Limb (tissue), 2 donors: ENCODE results near the gene CSNK2A1.
"Not testable (repeated sequence)": the region's sequence is repeated elsewhere in the genome, so short reads cannot be mapped to it uniquely, and the experiment has no call there.

ENCODE experiments used
- DNase-seq, 2 donors: peaks; one replicate each; pipeline ENCODE4 v3.0.0-alpha.2; 2016; ENCODE audit errors: extremely low spot score in 2 of 2

CSNK2A1 gene

GRCh38 chr20:460707-461106 is 82.9 kb downstream of the CSNK2A1 start:
- DNase-seq, result no peak

GRCh38 chr20:460180-460579 is 83.4 kb downstream of the CSNK2A1 start:
- DNase-seq, result no peak

GRCh38 chr20:458776-459175 is 84.8 kb downstream of the CSNK2A1 start:
- DNase-seq, result no peak

DNA sequence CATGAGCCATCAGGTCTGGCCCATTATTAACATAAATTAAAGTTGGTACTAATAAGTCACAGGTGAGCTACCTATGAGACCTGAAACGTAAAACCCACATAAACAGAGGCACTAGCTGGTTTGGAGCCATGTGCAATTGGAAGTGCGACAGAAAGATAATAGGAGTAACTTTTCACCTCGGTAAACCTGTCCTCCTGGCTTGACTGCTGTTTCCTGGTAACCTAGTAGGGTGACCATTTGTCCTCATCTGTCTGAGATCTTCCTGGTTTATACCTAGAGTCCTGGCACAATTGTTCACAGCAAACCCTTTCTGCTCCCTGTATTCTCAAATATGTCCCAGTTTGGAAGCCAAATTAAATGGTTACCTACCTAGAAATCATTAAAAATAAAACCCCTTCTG is 88.6 kb downstream of the CSNK2A1 start:
- DNase-seq, result no peak

DNA sequence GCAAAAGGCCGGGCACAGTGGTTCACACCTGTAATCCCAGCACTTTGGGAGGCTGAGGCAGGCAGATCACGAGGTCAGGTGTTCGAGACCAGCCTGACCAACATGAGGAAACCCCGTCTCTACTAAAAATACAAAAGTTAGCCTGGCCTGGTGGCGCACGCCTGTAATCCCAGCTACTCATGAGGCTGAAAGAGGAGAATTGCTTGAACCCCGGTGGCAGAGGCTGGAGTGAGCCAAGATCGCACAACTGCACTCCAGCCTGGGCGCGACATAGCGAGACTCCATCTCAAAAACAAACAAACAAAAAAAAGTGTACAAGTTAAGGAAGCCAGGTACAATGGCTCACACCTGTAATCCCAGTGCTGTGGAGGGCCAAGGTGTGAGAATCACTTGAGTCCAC is 91.6 kb downstream of the CSNK2A1 start:
- not testable (repeated sequence) for DNase-seq

DNA sequence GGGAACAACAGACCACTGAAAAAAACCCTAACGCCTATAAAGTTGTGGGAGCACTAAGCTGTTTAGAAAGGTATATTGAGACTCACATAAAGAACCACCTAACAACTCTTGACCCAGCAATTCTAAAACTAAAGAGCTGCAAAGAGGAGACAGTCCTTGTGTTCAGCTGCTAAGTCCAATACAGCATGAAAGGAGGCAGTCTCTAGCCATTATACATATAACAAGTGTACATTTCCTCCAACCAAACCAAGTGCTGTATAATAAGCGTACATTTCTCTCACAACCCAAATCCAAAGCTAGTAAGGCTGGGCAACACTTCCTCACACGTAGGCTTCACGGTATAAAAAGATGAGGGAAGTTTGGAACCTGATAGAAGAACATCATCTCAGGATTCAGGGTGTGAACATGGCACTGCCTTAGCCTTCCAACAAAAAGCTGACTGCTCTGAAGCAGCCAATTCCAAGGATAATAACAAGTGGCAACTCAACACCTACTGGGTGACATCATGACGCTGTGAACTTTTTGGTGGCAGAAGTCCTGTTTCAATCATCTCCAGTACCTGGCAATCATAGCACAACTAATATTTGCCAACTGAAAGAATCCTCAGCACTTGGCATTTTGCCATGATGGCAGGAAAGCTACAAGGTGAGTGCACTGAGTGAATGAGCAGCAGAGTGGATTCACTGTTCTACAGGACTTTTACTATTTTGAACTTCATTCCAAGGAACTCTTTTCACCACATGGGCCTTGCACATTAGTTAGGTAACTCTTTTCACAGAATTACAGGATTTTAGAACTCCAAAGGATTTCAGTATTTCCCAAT is 97.9 kb downstream of the CSNK2A1 start:
- no peak for DNase-seq

- DNase-seq, result no peak
These were observed 98.6 kb downstream of the CSNK2A1 start for GRCh38 chr20:444862-445426.

GRCh38 chr20:444117-444516 is 99.5 kb downstream of the CSNK2A1 start:
- DNase-seq, result no peak

DNA sequence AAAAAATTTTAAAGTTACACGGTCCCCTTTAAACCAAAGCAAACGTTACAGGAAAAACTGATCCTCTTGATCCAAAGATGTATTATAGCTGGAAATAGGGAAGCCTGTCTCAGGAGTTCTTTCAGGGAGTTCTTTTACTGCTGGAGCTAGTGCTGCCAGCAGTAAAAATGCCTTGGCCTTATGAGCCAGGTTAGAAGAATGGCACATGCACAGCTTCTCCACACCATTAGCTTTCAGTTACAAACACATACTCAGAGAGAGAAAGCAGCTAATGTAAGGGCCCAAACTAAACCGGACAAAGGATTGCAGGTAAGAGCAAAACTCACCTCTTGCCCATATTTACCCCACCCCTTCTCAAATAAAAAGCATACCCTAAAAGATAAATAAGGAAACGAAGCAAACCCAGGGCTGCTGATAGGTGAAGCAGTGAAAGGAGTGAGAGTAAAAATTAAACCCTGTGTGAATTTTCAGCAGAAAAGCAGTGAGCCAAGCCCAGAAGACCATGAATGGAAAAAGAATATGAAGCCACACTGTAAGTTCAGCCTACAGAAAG is 100.3 kb downstream of the CSNK2A1 start:
- no peak for DNase-seq

- DNase-seq, result no peak
These were observed 103.0 kb downstream of the CSNK2A1 start for GRCh38 chr20:440636-441035.

DNA sequence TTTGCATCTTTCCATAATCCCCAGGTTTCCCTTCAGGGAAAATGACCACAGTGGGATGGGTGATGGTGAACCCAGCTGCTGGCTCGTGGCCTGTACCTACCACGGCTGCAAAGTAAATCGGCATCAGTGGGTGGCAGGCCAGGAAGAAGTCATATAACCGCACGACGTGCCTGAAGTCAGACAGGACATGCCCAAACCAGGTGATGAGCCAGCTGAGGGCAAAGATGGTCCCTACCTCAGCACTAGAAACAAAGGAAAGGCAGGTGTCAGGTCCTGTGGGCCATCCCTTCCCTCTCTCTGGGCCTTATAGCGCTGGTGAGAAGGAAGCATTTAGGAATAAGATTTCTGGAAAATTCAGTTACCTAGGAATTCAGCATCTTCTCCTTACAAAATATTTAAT is 103.4 kb downstream of the CSNK2A1 start:
- no peak for DNase-seq

DNA sequence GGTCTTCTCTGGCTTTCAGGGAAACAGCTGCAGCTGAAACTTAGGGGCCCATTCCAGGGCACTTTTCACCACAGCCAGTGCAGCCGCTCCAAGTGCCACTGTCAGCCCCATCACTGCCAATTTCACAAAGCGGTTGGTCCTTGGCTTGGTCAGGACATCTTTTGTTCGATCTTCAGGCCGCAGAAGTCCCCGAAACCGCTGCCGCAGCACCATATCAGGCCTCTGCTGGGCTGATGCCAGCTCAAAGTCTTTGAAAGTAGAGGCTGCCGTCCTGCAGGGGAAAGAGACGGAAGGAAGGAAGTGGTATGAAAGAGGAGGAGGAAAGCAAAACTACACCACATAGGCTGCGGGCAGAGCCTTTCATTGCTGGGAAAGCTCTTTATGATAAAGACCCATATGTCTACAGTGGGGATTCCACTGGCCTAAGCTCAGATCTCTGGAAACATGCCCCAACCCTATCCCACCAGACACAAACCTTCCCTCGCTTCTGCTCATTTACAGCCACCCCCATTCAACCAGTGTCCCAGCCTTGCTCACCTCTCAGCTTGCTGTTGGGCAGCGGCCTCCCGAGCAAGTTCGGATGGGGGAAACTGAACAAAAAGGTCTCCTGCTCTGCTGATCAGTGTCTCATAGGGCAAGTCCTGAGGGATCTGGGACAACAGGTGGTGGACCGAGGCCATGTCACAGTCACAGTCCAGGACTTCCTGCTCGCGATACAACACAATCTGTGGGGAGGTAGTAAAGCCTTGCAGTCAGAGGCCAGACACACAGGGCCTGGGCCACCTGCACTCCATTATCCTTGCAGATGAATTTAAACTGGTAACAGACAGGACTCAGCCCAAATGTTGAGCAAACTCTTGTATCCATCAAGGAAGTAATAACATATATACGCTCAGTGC is 104.8 kb downstream of the CSNK2A1 start:
- no peak for DNase-seq

DNA sequence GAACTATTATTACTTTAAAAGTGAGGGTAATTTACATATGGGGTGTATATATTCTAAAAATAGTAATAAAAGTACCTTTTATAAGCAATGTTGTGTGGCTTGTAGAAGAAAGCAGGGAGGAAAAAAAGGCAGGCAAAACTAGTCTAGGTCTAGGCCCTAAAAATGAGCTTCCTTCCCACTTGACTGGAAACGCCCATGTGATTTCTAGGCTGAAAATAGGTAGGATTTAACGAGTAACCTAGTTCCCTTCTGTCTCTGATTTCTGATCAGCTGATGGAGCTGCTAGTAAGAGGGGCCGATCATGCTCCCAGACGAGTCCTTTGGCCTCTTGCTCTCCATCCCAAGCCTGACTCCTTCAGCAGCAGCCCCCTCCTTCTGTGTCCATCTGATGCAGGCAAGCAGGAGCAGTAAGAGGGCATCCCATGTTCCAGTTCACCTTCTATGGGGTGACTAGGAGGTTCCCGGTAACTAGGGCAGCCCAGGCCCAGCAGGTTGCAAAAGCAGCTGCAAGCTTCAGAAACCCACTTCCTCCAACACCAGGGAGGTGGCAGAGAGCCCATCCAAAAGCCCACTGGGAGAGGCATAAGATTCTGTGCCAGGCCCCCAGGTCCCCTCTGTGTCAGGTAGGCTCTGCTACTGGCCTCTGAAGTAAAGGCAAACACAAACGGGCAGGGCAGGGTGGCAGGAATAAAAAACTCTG is 105.7 kb downstream of the CSNK2A1 start:
- no peak for DNase-seq

DNA sequence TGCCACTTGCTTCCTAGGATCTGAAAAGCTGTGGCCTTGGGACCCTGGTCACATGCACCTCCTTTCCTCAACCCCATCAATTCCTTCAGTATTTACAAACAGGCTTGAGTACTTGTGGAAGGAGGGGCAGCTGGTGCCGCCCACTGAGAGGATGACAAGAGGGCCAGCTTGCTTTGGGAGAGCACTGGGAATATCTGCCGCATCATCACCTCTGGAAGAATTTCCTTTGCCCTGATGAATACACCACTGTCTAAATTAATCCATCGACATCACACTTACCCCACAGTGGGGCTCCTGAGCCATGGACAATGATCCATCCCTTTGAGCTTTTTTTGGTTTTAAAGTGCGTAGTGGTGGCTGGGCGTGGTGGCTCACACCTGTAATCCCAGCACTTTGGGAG is 107.1 kb downstream of the CSNK2A1 start:
- no peak for DNase-seq

- DNase-seq, result no peak
These were observed 108.0 kb downstream of the CSNK2A1 start for GRCh38 chr20:435558-435957.

DNA sequence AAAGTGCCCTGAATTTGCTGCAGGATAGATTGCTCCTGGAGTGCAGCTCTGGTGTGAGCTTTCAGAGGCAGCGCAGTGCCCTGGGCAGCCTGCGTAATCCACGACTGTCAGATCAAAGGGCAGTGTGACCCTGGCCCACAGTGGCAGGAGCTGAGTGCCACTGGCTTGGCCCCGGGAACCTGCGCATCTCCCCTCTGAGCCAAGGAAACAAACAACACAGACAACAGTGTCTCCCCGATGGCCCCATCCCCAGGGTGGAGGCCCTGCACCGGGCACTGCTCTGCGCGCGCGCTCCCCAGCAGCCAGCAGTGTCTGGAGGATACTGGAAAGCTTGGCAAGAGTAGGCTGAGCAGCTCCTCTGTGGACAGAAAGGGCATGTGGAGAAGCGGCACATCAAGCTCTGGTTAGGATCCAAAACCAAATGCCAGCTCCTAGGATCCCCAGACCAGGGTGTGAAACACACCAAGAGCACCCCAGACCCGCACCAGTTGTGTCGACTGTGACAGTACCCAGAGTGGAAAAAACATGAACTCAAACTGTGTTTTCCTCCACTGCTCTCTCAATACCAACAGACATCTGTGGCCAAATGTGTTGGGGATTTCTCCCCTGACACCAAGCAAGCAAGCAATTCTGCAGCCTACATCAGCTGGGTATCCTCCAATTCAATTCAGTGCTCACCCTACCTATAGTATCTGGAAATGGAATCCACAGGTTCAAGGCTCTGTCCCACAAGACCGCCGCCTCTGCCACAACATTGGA is 108.8 kb downstream of the CSNK2A1 start:
- no peak for DNase-seq

GRCh38 chr20:434221-434620 is 109.4 kb downstream of the CSNK2A1 start:
- no peak for DNase-seq

- DNase-seq, result no peak
These were observed 110.2 kb downstream of the CSNK2A1 start for GRCh38 chr20:433300-433975.

DNA sequence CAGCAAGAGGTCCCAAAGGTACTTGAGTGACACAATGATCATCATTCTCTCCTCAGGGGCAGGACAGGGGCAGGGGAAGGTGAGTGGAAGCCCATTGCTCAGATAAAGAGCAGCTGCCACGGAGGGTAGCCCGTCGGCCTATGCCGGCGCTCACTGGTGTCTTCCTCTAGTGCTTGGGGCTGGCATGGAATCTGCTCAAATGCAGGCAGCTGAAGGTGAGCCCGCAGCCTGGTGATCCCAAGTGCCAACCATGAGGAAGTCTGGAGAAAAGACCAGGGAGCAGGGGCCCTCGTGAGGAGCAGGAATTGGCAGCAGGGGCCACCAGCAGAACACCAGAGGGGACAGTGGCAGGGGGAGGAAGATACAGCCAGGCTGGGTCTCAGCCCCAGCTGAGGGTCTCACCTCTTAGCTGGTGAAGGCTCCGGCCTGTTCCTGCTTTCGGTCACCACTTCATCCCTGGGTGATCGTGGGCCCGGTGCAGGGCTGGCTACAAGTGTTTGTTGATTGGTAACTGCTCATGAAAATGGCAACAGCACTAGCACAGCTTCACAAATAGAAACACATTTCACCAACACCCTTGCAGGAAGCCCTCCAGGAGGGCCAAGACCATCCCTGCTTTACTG is 110.8 kb downstream of the CSNK2A1 start:
- no peak for DNase-seq

DNA sequence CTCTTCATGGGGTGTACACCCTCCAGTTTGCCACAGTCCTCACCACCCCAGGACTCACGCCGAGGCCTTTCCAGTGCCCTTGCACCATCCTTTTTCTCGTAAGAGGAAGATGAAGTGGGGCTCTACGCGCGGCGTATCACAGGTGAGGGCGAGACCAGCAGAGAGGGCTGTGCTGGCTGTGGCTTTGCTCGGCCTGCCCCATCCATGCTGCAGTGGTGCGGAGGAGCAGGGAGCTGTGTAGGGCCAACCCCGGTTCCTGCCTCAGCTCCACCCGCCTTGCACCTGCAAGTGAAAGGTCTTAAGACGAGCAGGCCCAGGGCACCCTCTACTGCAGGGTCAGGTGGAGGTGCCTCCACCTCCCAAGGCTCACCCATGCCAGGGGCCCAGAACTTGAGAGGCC is 111.4 kb downstream of the CSNK2A1 start:
- no peak for DNase-seq
